ENCODE data around the gene IRX4.

The IRX4 gene

DNA sequence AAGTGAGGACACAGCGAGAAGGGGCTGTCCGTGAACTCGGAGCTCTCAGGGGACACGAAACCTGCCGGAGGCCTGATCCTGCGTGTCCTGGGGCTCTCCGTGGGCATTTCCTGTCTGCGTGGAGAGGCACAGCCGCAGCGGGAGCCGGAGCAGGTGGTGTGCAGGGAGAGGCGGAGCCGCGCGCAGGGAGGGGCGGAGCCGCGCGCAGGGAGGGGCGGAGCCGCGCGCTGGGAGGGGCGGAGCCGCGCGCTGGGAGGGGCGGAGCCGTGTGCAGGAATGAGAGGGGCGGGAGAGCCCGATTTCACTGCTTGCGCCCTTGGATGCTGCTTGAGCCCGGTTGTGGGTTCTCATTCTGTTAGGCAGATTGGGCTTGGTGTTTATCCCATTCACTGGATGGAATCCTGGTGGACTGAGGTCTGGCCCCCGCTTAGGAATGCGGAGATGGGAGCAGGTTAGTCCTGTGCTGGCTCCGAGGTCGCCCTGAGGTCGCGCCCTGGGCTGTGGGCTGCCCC lies 54.8 kb downstream of the IRX4 start:
- Mint-ChIP-seq H3K4me3 (no peak overlapping the region), H3K27me3 (no peaks in the 10 kb centered on the region), H3K27ac (ENCODE audit: low read depth) (no peak overlapping the region), H3K9me3 (no peaks in the 10 kb centered on the region), H3K36me3 (ENCODE audit: insufficient read depth) (peaks cover 7% of the 10 kb centered on the region), H3K4me1 (no peaks in the 10 kb centered on the region)
- ATAC-seq (replicated peaks; ENCODE audit: extremely low read depth, poor library complexity, severe bottlenecking) (no peak), DNase-seq (ENCODE audit: low spot score in 2 of 2) (no peak)

Data from central memory CD8-positive, alpha-beta T cell (primary cell).